Spinal cord (tissue), 10 donors: Measurements from ENCODE around the gene SLC39A5. TPM values are rescaled to one million over a fixed set of nuclear protein-coding genes. Genes with fewer than 3 reads are reported as not detected.
"Not testable (repeated sequence)": the region's sequence is repeated elsewhere in the genome, so short reads cannot be mapped to it uniquely, and the experiment has no call there.

Experiments
- DNase-seq, 6 donors: peaks; one replicate each; pipeline versions ENCODE4 v3.0.0 to v3.0.0-alpha.2; 2013 to 2015; ENCODE audit warnings: low spot score in 6 of 6, low read depth in 4 of 6
- H3K27ac ChIP-seq: one replicate; pipeline ENCODE4 v1.5.1; 2013; ENCODE audit warnings: low read depth, low read length, control low read depth
- H3K27me3 ChIP-seq: one replicate; pipeline ENCODE4 v1.6.1; 2013; ENCODE audit warnings: low read length; ENCODE audit not compliant: control insufficient read depth, insufficient read depth
- H3K36me3 ChIP-seq: one replicate; pipeline ENCODE4 v1.6.1; 2013; ENCODE audit warnings: low read length; ENCODE audit not compliant: control insufficient read depth, insufficient read depth
- H3K4me1 ChIP-seq: one replicate; pipeline ENCODE4 v1.6.1; 2013; ENCODE audit warnings: low read length; ENCODE audit not compliant: control insufficient read depth, insufficient read depth
- H3K4me3 ChIP-seq: one replicate; pipeline ENCODE4 v1.5.1; 2013; ENCODE audit warnings: low read depth, low read length, control low read depth
- H3K9me3 ChIP-seq: one replicate; pipeline ENCODE4 v1.6.1; 2013; ENCODE audit warnings: low read length; ENCODE audit not compliant: control insufficient read depth, insufficient read depth
- WGBS: methylation state at CpG from one replicate; pipeline ENCODE4 v1.1.5; 2013; ENCODE audit warnings: missing lambda C conversion rate; ENCODE audit not compliant: insufficient coverage; 5-methylcytosine and 5-hydroxymethylcytosine counted together
- polyA plus RNA-seq, 2 donors: library from polyadenylated mRNA; unstranded; fragments of 120-200 nt; gene quantifications; one replicate each; pipeline ENCODE4 v1.2.1, GENCODE V29; 2013; ENCODE audit not compliant: insufficient read length in 2 of 2
- total RNA-seq, 2 donors: library from RNA; depleted of rRNA in 1 of 2; stranded (reverse); fragments of 120-200 nt in 1 of 2; fragments of >200 nt in 1 of 2; gene quantifications; one replicate each; pipeline versions ENCODE4 v1.2.3 to v1.2.4, GENCODE V29; 2013 to 2014
- donor health status: healthy.

SLC39A5 gene
- total and polyA plus RNA-seq, 4 donors, result 0.60 to 1.9 (median 0.66) TPM; not detected in 1

GRCh38 chr12:56266693-56267442 is 37.0 kb downstream of the SLC39A5 start, which contains the start of gene COQ10A:
TSS of gene COQ10A (plus strand) at chr12:56266942. CDS start at chr12:56267119, 177 bp downstream.
- Histone ChIP-seq H3K4me3 (peak within 1 kb of the TSS; percentile 79), H3K36me3 (peaks cover 9% of the 10 kb centered on the region), H3K27me3 (no peaks in the 10 kb centered on the region), H3K27ac (peak within 1 kb of the TSS; percentile 97), H3K4me1 (peaks cover 15% of the 10 kb centered on the region), H3K9me3 (no peaks in the 10 kb centered on the region)
- DNase-seq, result peak; percentile 75 to 96 (median 82)
- WGBS, result under 1% methylated on average over 68 of the region's 68 CpGs

GRCh38 chr12:56267443-56268071 is 37.7 kb downstream of the SLC39A5 start:
- 20% methylated on average over 17 of the region's 21 CpGs for WGBS
- DNase-seq, result peak in 1 of 6 donors; percentile 11
- peaks cover 11% of the 10 kb centered on the region for H3K36me3 ChIP-seq
- no peaks in the 10 kb centered on the region for H3K9me3 ChIP-seq
- no peaks in the 10 kb centered on the region for H3K27me3 ChIP-seq
- H3K27ac ChIP-seq, result peak overlapping the region; percentile 65
- peak overlapping the region; percentile 79 for H3K4me3 ChIP-seq
- peaks cover 15% of the 10 kb centered on the region for H3K4me1 ChIP-seq

- peaks cover 39% of the 10 kb centered on the region for H3K36me3 ChIP-seq
- H3K27ac ChIP-seq, result no peak overlapping the region
- no peaks in the 10 kb centered on the region for H3K27me3 ChIP-seq
- 18% methylated on average over 1 of the region's 1 CpG for WGBS
- H3K9me3 ChIP-seq, result no peaks in the 10 kb centered on the region
- H3K4me3 ChIP-seq, result no peak overlapping the region
- peaks cover 14% of the 10 kb centered on the region for H3K4me1 ChIP-seq
- peak in 2 of 6 donors; percentile 13 to 17 for DNase-seq
Observed at GRCh38 chr12:56271031-56271430, 41.2 kb downstream of the SLC39A5 start.

GRCh38 chr12:56272468-56272867 is 42.6 kb downstream of the SLC39A5 start:
- not testable (repeated sequence) for H3K9me3 ChIP-seq, H3K4me3 ChIP-seq, DNase-seq, H3K27ac ChIP-seq, H3K4me1 ChIP-seq, H3K27me3 ChIP-seq
- no CpG with 5 or more reads among the region's 2 CpGs for WGBS
- peaks cover 48% of the 10 kb centered on the region for H3K36me3 ChIP-seq

- Histone ChIP-seq H3K4me1 (no peaks in the 10 kb centered on the region), H3K27ac (no peak overlapping the region), H3K9me3 (no peaks in the 10 kb centered on the region), H3K4me3 (no peak overlapping the region), H3K36me3 (peaks cover 66% of the 10 kb centered on the region), H3K27me3 (no peaks in the 10 kb centered on the region)
- no peak for DNase-seq
- no CpG with 5 or more reads among the region's 2 CpGs for WGBS
Observed at GRCh38 chr12:56274299-56274698, 44.4 kb downstream of the SLC39A5 start.

- Histone ChIP-seq H3K27ac (no peak overlapping the region), H3K9me3 (no peaks in the 10 kb centered on the region), H3K27me3 (no peaks in the 10 kb centered on the region), H3K36me3 (peaks cover 84% of the 10 kb centered on the region), H3K4me3 (no peak overlapping the region), H3K4me1 (no peaks in the 10 kb centered on the region)
- 90% methylated on average over 2 of the region's 3 CpGs for whole genome bisulfite sequencing
- no peak for DNase-seq
Observed at GRCh38 chr12:56278905-56279304, 49.1 kb downstream of the SLC39A5 start.

GRCh38 chr12:56280849-56281248 is 51.0 kb downstream of the SLC39A5 start:
- DNase-seq, result no peak
- Histone ChIP-seq H3K27me3 (no peaks in the 10 kb centered on the region), H3K4me1 (no peaks in the 10 kb centered on the region), H3K9me3 (no peaks in the 10 kb centered on the region), H3K27ac (no peak overlapping the region), H3K4me3 (no peak overlapping the region), H3K36me3 (peaks cover 80% of the 10 kb centered on the region)

GRCh38 chr12:56282030-56282429 is 52.2 kb downstream of the SLC39A5 start:
- peaks cover 72% of the 10 kb centered on the region for H3K36me3 ChIP-seq
- WGBS, result 100% methylated on average over 4 of the region's 6 CpGs

GRCh38 chr12:56282579-56282978 is 52.7 kb downstream of the SLC39A5 start:
- H3K4me3 ChIP-seq, result no peak overlapping the region
- H3K27ac ChIP-seq, result no peak overlapping the region
- no peak for DNase-seq
- no peaks in the 10 kb centered on the region for H3K9me3 ChIP-seq
- no peaks in the 10 kb centered on the region for H3K4me1 ChIP-seq
- peaks cover 67% of the 10 kb centered on the region for H3K36me3 ChIP-seq
- no CpG with 5 or more reads among the region's 2 CpGs for WGBS
- H3K27me3 ChIP-seq, result no peaks in the 10 kb centered on the region

More at GRCh38 chr12:56282030-56282429, 52.2 kb downstream of the SLC39A5 start:
- Histone ChIP-seq H3K27me3 (no peaks in the 10 kb centered on the region), H3K9me3 (no peaks in the 10 kb centered on the region), H3K4me3 (no peak overlapping the region), H3K27ac (no peak overlapping the region), H3K4me1 (no peaks in the 10 kb centered on the region)
- no peak for DNase-seq

GRCh38 chr12:56284263-56284662 is 54.4 kb downstream of the SLC39A5 start:
- H3K27me3 ChIP-seq, H3K9me3 ChIP-seq, H3K27ac ChIP-seq, H3K4me3 ChIP-seq, DNase-seq, H3K4me1 ChIP-seq: not testable (repeated sequence)
- WGBS, result 100% methylated on average over 1 of the region's 5 CpGs
- peaks cover 51% of the 10 kb centered on the region for H3K36me3 ChIP-seq
